Neural cell (in vitro differentiated cells): ENCODE measurements around the gene EFCC1. TPM values are rescaled to one million over a fixed set of nuclear protein-coding genes. Genes with fewer than 3 reads are reported as not detected.

Source experiments
- H2AFZ ChIP-seq: fragments of 200-600, 300-800 bp; sonication (generic), shearing (Covaris generic); 2 replicates; pipeline ENCODE4 v1.6.0; 2014; ENCODE audit warnings: low read depth, mild to moderate bottlenecking, antibody characterized with exemption, low read length, moderate library complexity
- H3F3A ChIP-seq: fragments of 200-600 bp; shearing (Covaris generic); 2 replicates; pipeline ENCODE4 v1.6.1; 2016; ENCODE audit warnings: mild to moderate bottlenecking, moderate library complexity, mixed read lengths, antibody characterized with exemption, low read length; ENCODE audit not compliant: insufficient read depth, poor library complexity, severe bottlenecking
- H3K27ac ChIP-seq: fragments of 200-600, 300-800 bp; sonication (generic), shearing (Covaris generic); 2 replicates; pipeline ENCODE4 v1.5.1; 2014; ENCODE audit warnings: mild to moderate bottlenecking, low read length, moderate library complexity
- H3K27me3 ChIP-seq: fragments of 300-800, 200-600 bp; sonication (generic), shearing (Covaris generic); 2 replicates; pipeline ENCODE4 v1.6.0; 2014; ENCODE audit warnings: mild to moderate bottlenecking, low read depth, low read length, moderate library complexity; ENCODE audit not compliant: insufficient read depth
- H3K36me3 ChIP-seq: fragments of 300-800, 200-600 bp; sonication (generic), shearing (Covaris generic); 2 replicates; pipeline ENCODE4 v1.5.1; 2014; ENCODE audit warnings: mild to moderate bottlenecking, antibody characterized with exemption, low read length, moderate library complexity; ENCODE audit not compliant: insufficient read depth
- H3K4me2 ChIP-seq: fragments of 300-800, 200-600 bp; sonication (generic), shearing (Covaris generic); 2 replicates; pipeline ENCODE4 v1.6.0; 2014; ENCODE audit warnings: mild to moderate bottlenecking, low read length
- H3K4me3 ChIP-seq: fragments of 300-800, 200-600 bp; sonication (generic), shearing (Covaris generic); 2 replicates; pipeline ENCODE4 v1.5.1; 2014; ENCODE audit warnings: mild to moderate bottlenecking, low read length, moderate library complexity
- H3K79me2 ChIP-seq: fragments of 200-600 bp; shearing (Covaris generic); replicated peaks from 2 replicates; pipeline ENCODE4 v1.6.0; 2014; ENCODE audit warnings: mild to moderate bottlenecking, low read length, moderate library complexity; ENCODE audit not compliant: insufficient read depth
- H3K9ac ChIP-seq: fragments of 300-800, 200-600 bp; sonication (generic), shearing (Covaris generic); 2 replicates; pipeline ENCODE4 v1.6.1; 2016; ENCODE audit warnings: mild to moderate bottlenecking, low read length, mixed read lengths
- H3K9me2 ChIP-seq: fragments of 200-600 bp; shearing (Covaris generic); 2 replicates; pipeline ENCODE4 v1.6.1; 2016; ENCODE audit warnings: mild to moderate bottlenecking, low read length, mixed read lengths; ENCODE audit not compliant: insufficient read depth
- H3K9me3 ChIP-seq: fragments of 200-600, 300-800 bp; sonication (generic), shearing (Covaris generic); 2 replicates; pipeline ENCODE4 v1.6.1; 2016; ENCODE audit warnings: mild to moderate bottlenecking, mixed run types, low read length, moderate library complexity, mixed read lengths
- H4K20me1 ChIP-seq: fragments of 200-600 bp; shearing (Covaris generic); 2 replicates; pipeline ENCODE4 v1.6.1; 2016; ENCODE audit warnings: mild to moderate bottlenecking, mixed run types; ENCODE audit not compliant: insufficient read depth
- CTCF ChIP-seq: fragments of 450-650 bp; IDR thresholded peaks from 2 replicates; pipeline ENCODE4 v1.5.1; 2014; ENCODE audit warnings: antibody characterized with exemption, mild to moderate bottlenecking, moderate library complexity; ENCODE audit not compliant: poor library complexity, severe bottlenecking
- EP300 ChIP-seq: fragments of 450-650 bp; conservative IDR thresholded peaks from 2 replicates; pipeline ENCODE4 v1.6.1; 2014; ENCODE audit warnings: antibody characterized with exemption, mild to moderate bottlenecking, moderate library complexity; ENCODE audit not compliant: poor library complexity, severe bottlenecking
- EZH2 ChIP-seq: fragments of 200-600, 300-800 bp; shearing (Covaris generic), sonication (generic); IDR thresholded peaks from 2 replicates; pipeline ENCODE4 v1.6.1; 2014; ENCODE audit warnings: antibody characterized with exemption, low read length, borderline replicate concordance, mild to moderate bottlenecking; ENCODE audit not compliant: insufficient read depth, poor library complexity, severe bottlenecking
- MXI1 ChIP-seq: fragments of 450-650 bp; conservative IDR thresholded peaks from 2 replicates; pipeline ENCODE4 v1.6.1; 2014; ENCODE audit warnings: antibody characterized with exemption, mild to moderate bottlenecking; ENCODE audit not compliant: poor library complexity, severe bottlenecking
- POLR2AphosphoS5 ChIP-seq: IDR thresholded peaks from 2 replicates; pipeline ENCODE4 v1.6.1; 2012
- RAD21 ChIP-seq: fragments of 450-650 bp; conservative IDR thresholded peaks from 2 replicates; pipeline ENCODE4 v1.6.1; 2014; ENCODE audit warnings: antibody characterized with exemption, mild to moderate bottlenecking, moderate library complexity
- REST ChIP-seq: IDR thresholded peaks from 2 replicates; pipeline ENCODE4 v1.6.1; 2012; ENCODE audit warnings: borderline replicate concordance
- SMC3 ChIP-seq: fragments of 450-650 bp; conservative IDR thresholded peaks from 2 replicates; pipeline ENCODE4 v1.6.1; 2014; ENCODE audit warnings: antibody characterized with exemption, mild to moderate bottlenecking, moderate library complexity; ENCODE audit not compliant: poor library complexity
- TAF1 ChIP-seq: IDR thresholded peaks from 2 replicates; pipeline ENCODE4 v1.6.1; 2012; ENCODE audit warnings: low read depth
- polyA plus RNA-seq: library from polyadenylated mRNA; depleted of rRNA; stranded (reverse); fragments of >200 nt; gene quantifications from 2 replicates; pipeline ENCODE4 v1.2.3, GENCODE V29; 2014

The EFCC1 gene
- polyA plus RNA-seq, 1 donor from 2014 or later = not detected

GRCh38 chr3:129016720-129017483 is 15.8 kb downstream of the EFCC1 start:
- no peaks in the 10 kb centered on the region for H3K27me3 ChIP-seq
- no peak overlapping the region for H3K9ac ChIP-seq
- no peaks in the 10 kb centered on the region for H3K36me3 ChIP-seq
- H3K9me2 ChIP-seq = no peaks in the 10 kb centered on the region
- no peaks in the 10 kb centered on the region for H4K20me1 ChIP-seq
- H3K79me2 ChIP-seq = no peaks in the 10 kb centered on the region
- no peak overlapping the region for H2AFZ ChIP-seq
- no peak overlapping the region for H3K4me2 ChIP-seq
- no peak for TF ChIP-seq CTCF
- no peak for TF ChIP-seq MXI1
- no peak for TF ChIP-seq RAD21
- no peak for TF ChIP-seq REST
- no peak for TF ChIP-seq EP300
- no peak for TF ChIP-seq EZH2
- TF ChIP-seq TAF1 = no peak
- TF ChIP-seq SMC3 = no peak
- no peak for TF ChIP-seq POLR2AphosphoS5
- H3F3A ChIP-seq = no peaks in the 10 kb centered on the region
- no peak overlapping the region for H3K27ac ChIP-seq
- H3K9me3 ChIP-seq = no peaks in the 10 kb centered on the region
- H3K4me3 ChIP-seq = no peak overlapping the region

- Histone ChIP-seq H3K27ac (no peak overlapping the region), H3K4me2 (no peak overlapping the region), H3K79me2 (no peaks in the 10 kb centered on the region), H3K27me3 (no peaks in the 10 kb centered on the region), H3K9me2 (no peaks in the 10 kb centered on the region), H3K9me3 (no peaks in the 10 kb centered on the region), H3F3A (no peaks in the 10 kb centered on the region), H3K36me3 (no peaks in the 10 kb centered on the region), H3K9ac (no peak overlapping the region), H2AFZ (no peak overlapping the region), H3K4me3 (no peak overlapping the region), H4K20me1 (no peaks in the 10 kb centered on the region)
- TF ChIP-seq TAF1 = no peak
- TF ChIP-seq REST = no peak
- TF ChIP-seq POLR2AphosphoS5 = no peak
- TF ChIP-seq RAD21 = no peak
- no peak for TF ChIP-seq CTCF
- no peak for TF ChIP-seq MXI1
- no peak for TF ChIP-seq SMC3
- TF ChIP-seq EP300 = no peak
- TF ChIP-seq EZH2 = no peak
Observed at GRCh38 chr3:129017484-129017899, 16.4 kb downstream of the EFCC1 start.
